Right lobe of liver (tissue), 6 donors: ENCODE measurements around the gene USP53. TPM values are rescaled to one million over a fixed set of nuclear protein-coding genes. Genes with fewer than 3 reads are reported as not detected.

Experiments
- ATAC-seq, 4 donors: fragments of 200-7000 bp; cut with Tn5 transposase; one replicate each; pipeline ENCODE4 v1.9.1; 2020; ENCODE audit warnings: mild to moderate bottlenecking in 4 of 4, moderate library complexity in 4 of 4
- DNase-seq, 3 donors: peaks; one replicate each; pipeline ENCODE4 v3.0.0-alpha.2; 2020
- H3K27ac ChIP-seq, 3 donors: fragments of 200-600 bp; one replicate each; pipeline ENCODE4 v1.8.0; 2022
- H3K27me3 ChIP-seq, 2 donors: fragments of 200-600 bp; one replicate each; pipeline ENCODE4 v1.8.0; 2022
- H3K36me3 ChIP-seq, 4 donors: fragments of 200-600 bp; sonication (generic) in 1 of 4; one replicate each; pipeline versions ENCODE4 v1.5.1 to v1.8.0; 2017 to 2022; ENCODE audit warnings: control low read depth in 1 of 4
- H3K4me1 ChIP-seq, 4 donors: fragments of 200-600 bp; sonication (generic) in 1 of 4; one replicate each; pipeline versions ENCODE4 v1.5.1 to v1.8.0; 2017 to 2022; ENCODE audit warnings: control low read depth in 1 of 4
- H3K4me3 ChIP-seq, 3 donors: fragments of 200-600 bp; one replicate each; pipeline ENCODE4 v1.8.0; 2022
- H3K9me3 ChIP-seq, 4 donors: fragments of 200-600 bp; sonication (generic) in 1 of 4; one replicate each; pipeline versions ENCODE4 v1.5.1 to v1.8.0; 2017 to 2022; ENCODE audit warnings: control low read depth in 1 of 4
- POLR2A ChIP-seq: fragments of 450-650 bp; IDR thresholded peaks from one replicate; pipeline ENCODE4 v1.6.1; 2017; ENCODE audit warnings: antibody characterized with exemption, mild to moderate bottlenecking
- WGBS: methylation state at CpG from one replicate; pipeline ENCODE4 v1.1.6; 2018; ENCODE audit warnings: low coverage, low lambda C conversion rate; ENCODE audit not compliant: insufficient coverage; ENCODE audit errors: missing lambda C conversion rate; 5-methylcytosine and 5-hydroxymethylcytosine counted together
- intact Hi-C, 2 donors: fragments of 100-400 bp; cut with DNase I; formaldehyde crosslinking; loops; one replicate each; pipeline versions ENCODE4 v1.11.2 to v1.14.1; 2022
- total RNA-seq, 6 experiments: library from RNA; depleted of rRNA in 2 of 6; stranded (reverse); fragments of >200 nt in 2 of 6; fragmentation: NEBNext Ultra II Directional in 3 of 6; extraction: Animal tissue kit (Norgen Biotek cat#: 25700) in 3 of 6; gene quantifications; one replicate each; pipeline versions ENCODE4 v1.1.0 to v1.2.4, GENCODE V29; 2016 to 2023
- TF ChIP-seq, protein P1 (sequence below), 4 donors: fragments of 200-600 bp in 3 of 4; fragments of 450-650 bp in 1 of 4; IDR thresholded peaks; one replicate each; pipeline versions ENCODE4 v1.5.1 to v1.8.0; 2016 to 2022; ENCODE audit warnings: antibody characterized with exemption in 4 of 4, mild to moderate bottlenecking in 2 of 4
- donor health status: DM: no; HTN: yes; CAD: no.
- donor health status: DM: no; HTN: no; CAD: no.
- donor health status: DM: no; HTN: no; CAD: no.
- donor health status: DM: no; HTN: yes; CAD: no.
- donor health status: DM: no; HTN: yes; CAD: no.

Gene USP53
- total RNA-seq, 6 experiments from 2014 or later, result 6.4 to 12.5 (median 8.9) TPM

DNA sequence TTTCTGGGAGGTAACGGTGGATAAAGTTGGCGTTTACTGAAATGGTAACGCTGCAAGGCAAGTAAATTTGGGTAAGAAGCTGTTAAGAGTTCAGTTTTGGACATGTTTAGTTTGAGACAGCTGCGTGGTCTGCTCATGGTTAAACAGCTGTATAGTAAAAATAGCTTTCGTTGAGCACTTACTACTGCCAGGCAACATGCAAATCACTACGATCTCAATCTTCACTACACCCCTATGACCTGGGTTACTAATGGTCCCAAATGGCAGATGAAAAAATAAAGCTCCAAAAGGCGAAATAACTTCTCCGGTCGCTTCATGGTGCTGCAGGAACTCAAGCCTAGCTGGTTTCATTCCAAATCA is 87.2 kb downstream of the USP53 start:
- WGBS, result under 1% methylated on average over 9 of the region's 9 CpGs
- ATAC-seq, result peak in 3 of 4 donors; percentile 3 to 6 (median 3)
- H3K4me1 ChIP-seq, result peaks cover 0 to 26% (median 7%) of the 10 kb centered on the region in 4 donors
- peak overlapping the region; percentile 87 to 97 (median 92) for H3K27ac ChIP-seq
- H3K36me3 ChIP-seq, result peaks cover 0 to 9% (median 0%) of the 10 kb centered on the region in 4 donors
- no peak for DNase-seq
- intact Hi-C loops, result no loop called here
- peak overlapping the region; percentile 66 to 93 (median 83) for H3K4me3 ChIP-seq
- TF ChIP-seq, protein P1, sequence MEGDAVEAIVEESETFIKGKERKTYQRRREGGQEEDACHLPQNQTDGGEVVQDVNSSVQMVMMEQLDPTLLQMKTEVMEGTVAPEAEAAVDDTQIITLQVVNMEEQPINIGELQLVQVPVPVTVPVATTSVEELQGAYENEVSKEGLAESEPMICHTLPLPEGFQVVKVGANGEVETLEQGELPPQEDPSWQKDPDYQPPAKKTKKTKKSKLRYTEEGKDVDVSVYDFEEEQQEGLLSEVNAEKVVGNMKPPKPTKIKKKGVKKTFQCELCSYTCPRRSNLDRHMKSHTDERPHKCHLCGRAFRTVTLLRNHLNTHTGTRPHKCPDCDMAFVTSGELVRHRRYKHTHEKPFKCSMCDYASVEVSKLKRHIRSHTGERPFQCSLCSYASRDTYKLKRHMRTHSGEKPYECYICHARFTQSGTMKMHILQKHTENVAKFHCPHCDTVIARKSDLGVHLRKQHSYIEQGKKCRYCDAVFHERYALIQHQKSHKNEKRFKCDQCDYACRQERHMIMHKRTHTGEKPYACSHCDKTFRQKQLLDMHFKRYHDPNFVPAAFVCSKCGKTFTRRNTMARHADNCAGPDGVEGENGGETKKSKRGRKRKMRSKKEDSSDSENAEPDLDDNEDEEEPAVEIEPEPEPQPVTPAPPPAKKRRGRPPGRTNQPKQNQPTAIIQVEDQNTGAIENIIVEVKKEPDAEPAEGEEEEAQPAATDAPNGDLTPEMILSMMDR (IDR thresholded peaks at IDR 0.05), result no peak
- TF ChIP-seq POLR2A, result no peak
- no peaks in the 10 kb centered on the region for H3K9me3 ChIP-seq
- H3K27me3 ChIP-seq, result no peaks in the 10 kb centered on the region

DNA sequence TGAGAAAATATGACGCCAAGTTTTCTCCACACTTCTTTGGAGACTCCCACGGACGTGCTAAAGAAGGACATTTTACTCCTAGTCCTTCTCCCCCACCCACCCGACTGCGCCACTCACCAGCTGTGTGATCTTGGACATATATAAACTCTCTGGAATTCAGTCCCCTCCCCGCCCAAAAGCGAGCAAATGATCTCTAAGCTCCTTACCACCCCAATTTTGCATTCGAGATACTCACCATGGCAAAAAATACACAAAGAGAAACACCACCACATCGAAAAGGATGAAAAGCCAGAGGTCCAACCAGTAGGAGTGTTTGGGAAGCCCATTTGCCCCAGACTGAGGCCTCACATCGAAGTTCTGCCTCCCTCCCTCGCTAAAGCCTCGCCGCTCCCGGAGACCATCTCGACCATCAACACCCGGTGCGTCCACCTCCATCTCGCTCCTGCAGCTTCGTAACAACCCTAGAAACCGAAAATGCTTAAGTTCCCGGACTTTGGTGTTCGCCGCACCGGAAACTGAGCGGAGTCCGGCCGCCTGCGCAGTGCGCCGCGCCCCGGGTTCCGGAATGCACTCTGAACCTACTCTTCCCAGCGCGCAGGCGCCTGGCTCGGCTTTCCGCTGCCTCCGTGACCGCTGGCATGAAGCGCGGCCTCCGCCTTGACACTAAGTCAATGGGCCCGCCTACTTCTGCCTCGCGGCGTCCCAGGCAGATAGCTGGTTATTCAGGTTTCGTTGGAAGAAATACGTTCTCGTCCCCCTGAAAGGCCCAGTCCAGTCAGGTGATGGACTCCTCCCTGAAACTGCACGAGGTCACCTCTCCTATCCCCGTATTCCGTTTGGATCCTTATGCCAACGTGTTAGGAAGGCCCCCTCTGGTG is 87.8 kb downstream of the USP53 start:
- Histone ChIP-seq H3K27ac (peak overlapping the region; percentile 87 to 97 (median 92)), H3K36me3 (peaks cover 0 to 9% (median 0%) of the 10 kb centered on the region in 4 donors), H3K9me3 (no peaks in the 10 kb centered on the region), H3K4me3 (peak overlapping the region; percentile 66 to 93 (median 83)), H3K27me3 (no peaks in the 10 kb centered on the region), H3K4me1 (peaks cover 0 to 26% (median 7%) of the 10 kb centered on the region in 4 donors)
- ATAC-seq (peak; percentile 89 to 96 (median 94)), DNase-seq (peak; percentile 98)
- intact Hi-C loops, result no loop called here
- 0% methylated on average over 44 of the region's 54 CpGs for WGBS
- peak; percentile 91 for TF ChIP-seq POLR2A
- TF ChIP-seq, protein P1 (IDR thresholded peaks at IDR 0.05), result peak in 1 of 4 donors; percentile 13

DNA sequence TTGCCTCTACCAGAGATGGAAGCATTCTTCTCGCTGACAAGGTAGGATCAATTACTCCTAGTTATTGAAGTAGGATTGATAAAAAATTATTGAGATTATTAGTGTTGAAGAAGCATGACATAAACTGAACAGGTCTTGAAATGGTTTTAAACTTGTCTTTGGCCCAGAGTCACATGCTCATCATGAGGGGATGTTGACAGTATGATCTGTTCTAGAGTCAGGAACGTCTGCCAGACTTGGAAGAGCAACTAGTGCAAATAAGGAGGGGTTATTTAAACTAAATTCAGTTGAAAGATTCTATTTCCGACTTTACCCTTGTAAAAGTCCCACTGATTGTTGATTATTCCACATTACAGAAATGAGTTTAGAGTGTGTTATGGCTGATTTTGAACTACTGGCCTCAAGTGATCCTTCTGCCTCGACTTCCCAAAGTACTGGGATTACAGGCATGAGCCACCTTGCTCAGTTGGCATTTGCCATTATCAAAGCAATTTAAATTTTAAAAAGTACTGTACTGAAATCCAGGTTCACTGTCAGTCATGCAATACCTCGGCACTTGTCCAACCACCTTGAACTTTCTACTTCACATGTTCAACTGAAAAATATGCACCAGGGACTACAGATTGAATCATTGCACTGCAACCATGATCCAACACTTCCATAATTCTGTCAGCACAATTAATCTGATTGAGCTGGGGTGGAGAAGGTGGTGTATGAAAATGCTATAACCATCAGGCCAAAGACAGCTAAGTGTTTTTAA is 89.7 kb downstream of the USP53 start:
- H3K9me3 ChIP-seq, result no peaks in the 10 kb centered on the region
- peaks cover 0 to 26% (median 7%) of the 10 kb centered on the region in 4 donors for H3K4me1 ChIP-seq
- 32% methylated on average over 5 of the region's 5 CpGs for WGBS
- peaks cover 0 to 6% (median 0%) of the 10 kb centered on the region in 4 donors for H3K36me3 ChIP-seq
- H3K4me3 ChIP-seq, result no peak overlapping the region
- peak in 1 of 3 donors; percentile 67 for DNase-seq
- no peak for TF ChIP-seq POLR2A
- TF ChIP-seq, protein P1 (IDR thresholded peaks at IDR 0.05), result no peak
- ATAC-seq, result peak; percentile 17 to 39 (median 26)
- peak overlapping the region; percentile 87 to 97 (median 92) for H3K27ac ChIP-seq
- no peaks in the 10 kb centered on the region for H3K27me3 ChIP-seq
- intact Hi-C loops, result no loop called here

DNA sequence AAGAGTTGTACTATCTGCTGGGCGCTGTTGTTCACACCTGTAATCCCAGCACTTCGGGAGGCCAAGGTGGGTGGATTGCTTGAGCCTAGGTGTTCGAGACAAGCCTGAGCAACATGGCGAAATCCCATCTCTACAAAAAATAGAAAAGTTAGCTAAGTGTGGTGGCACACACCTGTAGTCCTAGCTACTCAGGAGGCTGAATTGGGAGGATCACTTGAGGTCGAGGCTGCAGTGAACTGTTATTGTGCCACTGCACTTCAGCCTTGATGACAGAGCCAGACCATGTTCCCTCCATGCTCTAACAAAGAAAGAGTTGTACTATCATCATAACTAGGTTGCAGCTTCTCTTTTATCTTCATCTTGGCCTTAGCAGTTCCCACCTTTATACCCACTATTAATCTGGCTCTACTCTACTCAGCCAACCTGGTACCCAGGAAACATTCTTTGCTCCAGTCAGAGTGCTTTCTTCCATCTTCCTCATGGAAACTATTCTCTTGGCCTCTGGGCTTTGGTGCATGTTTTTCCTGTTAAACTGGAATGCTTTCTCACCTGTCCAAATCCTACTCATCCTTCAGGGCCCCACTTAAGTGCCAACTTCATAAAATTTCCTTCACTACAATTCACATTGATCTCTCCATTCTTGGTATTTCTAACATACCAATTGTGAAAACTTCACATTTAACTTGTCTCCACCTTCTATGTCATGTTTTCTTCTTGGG is 91.2 kb downstream of the USP53 start:
- Histone ChIP-seq H3K4me3 (no peak overlapping the region), H3K27me3 (no peaks in the 10 kb centered on the region), H3K9me3 (no peaks in the 10 kb centered on the region), H3K4me1 (peaks cover 0 to 16% (median 7%) of the 10 kb centered on the region in 4 donors), H3K36me3 (no peaks in the 10 kb centered on the region), H3K27ac (no peak overlapping the region)
- no peak for TF ChIP-seq POLR2A
- TF ChIP-seq, protein P1 (IDR thresholded peaks at IDR 0.05), result no peak
- 80% methylated on average over 1 of the region's 5 CpGs for WGBS
- ATAC-seq (no peak), DNase-seq (no peak)
- intact Hi-C loops, result no loop called here
